ENCODE measurements around the gene GFOD2.
A peak's percentile ranks its signal among the peaks of the same experiment; 100 is the strongest.

DNA sequence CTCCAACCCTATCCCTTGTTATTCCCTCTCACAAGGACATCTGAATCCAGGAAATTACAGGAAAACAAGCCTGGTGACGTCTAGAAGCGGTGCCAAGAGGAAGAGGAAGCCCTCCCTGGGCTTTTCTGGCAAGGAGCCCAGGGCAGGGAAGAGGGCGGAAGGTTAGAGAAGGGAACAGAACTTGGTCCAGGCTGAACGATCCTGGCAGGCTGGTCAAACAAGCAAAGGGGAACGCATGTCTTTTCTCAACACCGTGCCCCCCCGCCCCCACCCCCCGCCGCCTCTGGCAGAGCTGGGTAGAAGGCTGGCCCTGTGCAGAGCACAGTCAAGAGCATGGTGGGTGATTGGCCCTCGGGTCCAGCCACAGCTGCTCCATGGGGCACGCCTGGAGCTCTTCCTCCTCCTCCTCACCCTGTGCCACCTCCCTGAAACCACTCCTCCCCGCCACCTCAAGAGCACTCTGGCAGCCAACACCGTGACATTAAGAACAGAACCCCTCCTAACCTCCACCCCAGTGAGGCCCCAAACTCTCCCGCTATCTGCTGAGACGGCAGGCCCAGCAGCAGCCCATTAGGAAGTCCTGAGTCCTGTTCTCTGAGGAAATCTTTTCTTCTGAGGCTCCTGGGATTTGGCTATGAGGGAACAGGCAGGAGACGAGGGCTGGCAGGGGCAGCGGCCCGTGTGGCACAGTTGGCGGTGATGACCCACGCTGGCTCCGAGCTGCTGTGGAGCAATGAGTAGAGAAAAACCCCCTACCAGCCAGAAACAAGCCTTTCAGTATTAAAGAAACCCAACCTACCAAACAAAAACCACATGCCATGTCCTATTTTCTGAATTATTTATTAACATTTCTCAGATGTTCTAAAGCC lies 45.2 kb downstream of the GFOD2 start:
- TF ChIP-seq POLR2A (IDR thresholded peaks at IDR 0.05) (no peak), POLR2AphosphoS5 (IDR thresholded peaks at IDR 0.05) (peak in 2 of 3 donors; percentile 21 to 30), CTCF (IDR thresholded peaks at IDR 0.05) (no peak)

Measured in transverse colon (tissue), 4 donors.